Endothelial cell of umbilical vein (primary cell): Measurements from ENCODE around the gene MCOLN3. TPM values are rescaled to one million over a fixed set of nuclear protein-coding genes. Genes with fewer than 3 reads are reported as not detected.

Experiments
- BruUV-seq: library from RNA; stranded (reverse); fragments of 400-500 nt; replicated peaks from 2 replicates; lab custom pipeline; 2021; lab: Mats Ljungman, UMichigan
- CTCF ChIA-PET: fragments of 300-600, 350-600 bp; sonication (Branson Sonifier 250); formaldehyde crosslinking; loops from one replicate; lab custom pipeline; 2021; ENCODE audit warnings: antibody characterized with exemption, inconsistent platforms; lab: Charles Lee
- POLR2A ChIA-PET: fragments of 300-600, 350-600 bp; sonication (Branson Sonifier 250); formaldehyde crosslinking; loops from one replicate; lab custom pipeline; 2021; ENCODE audit warnings: antibody characterized with exemption, inconsistent platforms; lab: Charles Lee
- DNase-seq: peaks from one replicate; pipeline ENCODE4 v3.0.0-alpha.2; 2011; ENCODE audit warnings: low read depth, low spot score
- FAIRE-seq: peaks from 2 replicates; lab custom pipeline; 2011; peaks lifted over from hg19 to GRCh38; lab: Jason Lieb, UNC
- H2AFZ ChIP-seq: 2 replicates; pipeline ENCODE4 v1.6.0; 2012; ENCODE audit warnings: low read depth, low read length, control low read depth, inconsistent platforms
- H3K27ac ChIP-seq: 2 replicates; pipeline ENCODE4 v1.5.1; 2011; ENCODE audit warnings: low read depth, mild to moderate bottlenecking, control low read depth, low read length, moderate library complexity; ENCODE audit not compliant: insufficient read depth
- H3K27me3 ChIP-seq, 2 experiments: 2 replicates each; pipeline versions ENCODE4 v1.6.0 to v1.6.1; 2011; ENCODE audit warnings: low read length in 2 of 2, mixed read lengths in 1 of 2; ENCODE audit not compliant: control insufficient read depth in 2 of 2, insufficient read depth in 2 of 2
- H3K36me3 ChIP-seq, 2 experiments: 2 replicates in 1 of 2; 3 replicates in 1 of 2; pipeline ENCODE4 v1.5.1; 2011; ENCODE audit warnings: low read length in 2 of 2, mild to moderate bottlenecking in 1 of 2, moderate library complexity in 1 of 2; ENCODE audit not compliant: control insufficient read depth in 2 of 2, insufficient read depth in 2 of 2; ENCODE audit errors: extremely low read depth in 1 of 2
- H3K4me1 ChIP-seq: 3 replicates; pipeline ENCODE4 v1.5.1; 2011; ENCODE audit warnings: mild to moderate bottlenecking, low read length; ENCODE audit not compliant: control insufficient read depth, insufficient read depth; ENCODE audit errors: extremely low read depth
- H3K4me2 ChIP-seq: 2 replicates; pipeline ENCODE4 v1.6.1; 2011; ENCODE audit warnings: low read length, control low read depth, mixed read lengths; ENCODE audit not compliant: insufficient read depth
- H3K4me3 ChIP-seq, 3 experiments: fragments of 200-600 bp in 1 of 3; sonication (generic), shearing (Covaris generic) in 1 of 3; replicated peaks in 1 of 3; 2 replicates each; pipeline ENCODE4 v1.5.1; 2011 to 2016; ENCODE audit warnings: control low read depth in 3 of 3, low read length in 3 of 3, mild to moderate bottlenecking in 2 of 3, inconsistent platforms in 1 of 3, low read depth in 1 of 3, moderate library complexity in 1 of 3; ENCODE audit not compliant: insufficient read depth in 1 of 3
- H3K79me2 ChIP-seq: 2 replicates; pipeline ENCODE4 v1.6.0; 2012; ENCODE audit warnings: low read length, inconsistent platforms; ENCODE audit not compliant: control insufficient read depth, insufficient read depth
- H3K9ac ChIP-seq: replicated peaks from 2 replicates; pipeline ENCODE3; 2011; ENCODE audit warnings: low read length, control low read depth; ENCODE audit not compliant: insufficient read depth; ENCODE audit errors: extremely low read depth
- H3K9me1 ChIP-seq: replicated peaks from 3 replicates; pipeline ENCODE4 v1.6.0; 2011; ENCODE audit warnings: mild to moderate bottlenecking, low read length; ENCODE audit not compliant: control insufficient read depth, insufficient read depth; ENCODE audit errors: extremely low read depth
- H3K9me3 ChIP-seq: replicated peaks from 2 replicates; pipeline ENCODE4 v1.5.1; 2012; ENCODE audit warnings: low read length, inconsistent platforms; ENCODE audit not compliant: control insufficient read depth, insufficient read depth
- H4K20me1 ChIP-seq: replicated peaks from 2 replicates; pipeline ENCODE3; 2011; ENCODE audit warnings: mild to moderate bottlenecking, low read length; ENCODE audit not compliant: control insufficient read depth, insufficient read depth; ENCODE audit errors: extremely low read depth
- EZH2 ChIP-seq: IDR thresholded peaks from 2 replicates; pipeline ENCODE4 v1.6.1; 2012; ENCODE audit warnings: borderline replicate concordance, low read depth, mild to moderate bottlenecking, moderate library complexity, low read length, inconsistent platforms; ENCODE audit not compliant: severe bottlenecking
- FOS ChIP-seq: IDR thresholded peaks from 2 replicates; pipeline ENCODE4 v1.6.1; 2011; ENCODE audit warnings: mild to moderate bottlenecking, low read length, moderate library complexity, borderline replicate concordance; ENCODE audit not compliant: insufficient read depth
- GATA2 ChIP-seq: IDR thresholded peaks from 2 replicates; pipeline ENCODE4 v1.7.0; 2011; ENCODE audit warnings: low read depth, mild to moderate bottlenecking, moderate library complexity, mixed read lengths, low read length; ENCODE audit not compliant: insufficient read length, insufficient read depth
- JUN ChIP-seq: IDR thresholded peaks from 2 replicates; pipeline ENCODE4 v1.6.1; 2011; ENCODE audit warnings: borderline replicate concordance, low read depth; ENCODE audit not compliant: insufficient read length, insufficient read depth
- MYC ChIP-seq: IDR thresholded peaks from one replicate; pipeline ENCODE4 v1.6.1; 2011; ENCODE audit warnings: mild to moderate bottlenecking, low read depth, low read length
- POLR2A ChIP-seq: IDR thresholded peaks from 2 replicates; pipeline ENCODE4 v1.6.1; 2012; ENCODE audit warnings: low read depth, mild to moderate bottlenecking, control low read depth, low read length
- dilution Hi-C: fragments of 300-500 bp; cut with MboI; formaldehyde crosslinking; loops from one replicate; pipeline ENCODE4 v1.15.0; 2019; ENCODE audit warnings: low sequenced_read_pairs; ENCODE audit not compliant: extremely low pct_ligation_motif_present
- intact Hi-C: fragments of 100-400 bp; cut with micrococcal nuclease; formaldehyde crosslinking; loops from one replicate; pipeline ENCODE4 v1.10.0; 2022
- polyA plus RNA-seq, 4 experiments: library from polyadenylated mRNA; depleted of rRNA in 3 of 4; stranded (reverse) in 3 of 4; unstranded in 1 of 4; fragments of >200 nt; gene quantifications; 2 replicates each; pipeline versions ENCODE4 v1.2.1 to v1.2.3, GENCODE V29; 2011 to 2012; ENCODE audit warnings: missing spikeins in 1 of 4
- total RNA-seq: library from RNA; stranded (reverse); gene quantifications from 2 replicates; pipeline ENCODE4 v1.2.3, GENCODE V29; 2021
- TF ChIP-seq, protein P1 (sequence below): IDR thresholded peaks from 2 replicates; pipeline ENCODE4 v1.6.1; 2011; ENCODE audit not compliant: insufficient read depth, insufficient read length

Gene MCOLN3
- total and polyA plus RNA-seq, 2 donors (not counting 3 experiments of a cell fraction or from before 2014, with no cell fraction given): 0.06 TPM; not detected in 1

- intact Hi-C loops: no loop called here
- ChIA-PET POLR2A (no interaction called here), CTCF (interaction anchor here (1.0 to 1.8 kb wide), 2 partner anchors 15 to 27 kb away, joined by 3 to 15 read pairs; no protein-coding TSS in a partner anchor)
- Histone ChIP-seq H3K9me1 (no peaks in the 10 kb centered on the region), H3K27ac (no peak overlapping the region), H3K9me3 (no peaks in the 10 kb centered on the region), H3K4me2 (no peak overlapping the region), H3K79me2 (no peaks in the 10 kb centered on the region), H3K4me1 (no peaks in the 10 kb centered on the region), H3K27me3 (peaks cover 13 to 21% of the 10 kb centered on the region in 2 experiments), H4K20me1 (no peaks in the 10 kb centered on the region), H2AFZ (no peak overlapping the region), H3K9ac (no peak overlapping the region), H3K4me3 (no peak overlapping the region), H3K36me3 (no peaks in the 10 kb centered on the region)
- dilution Hi-C loops: no loop called here
- BruUV-seq: no TSS peak
- no peak for TF ChIP-seq MYC
- TF ChIP-seq GATA2: no peak
- no peak for TF ChIP-seq EZH2
- TF ChIP-seq, protein P1, sequence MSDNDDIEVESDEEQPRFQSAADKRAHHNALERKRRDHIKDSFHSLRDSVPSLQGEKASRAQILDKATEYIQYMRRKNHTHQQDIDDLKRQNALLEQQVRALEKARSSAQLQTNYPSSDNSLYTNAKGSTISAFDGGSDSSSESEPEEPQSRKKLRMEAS: no peak
- TF ChIP-seq POLR2A: no peak
- DNase-seq: no peak
- FAIRE-seq: no peak
Observed at GRCh38 chr1:84971957-84972356, 76.3 kb downstream of the MCOLN3 start.

GRCh38 chr1:84969489-84970250 is 78.6 kb downstream of the MCOLN3 start:
- H3K9me1 ChIP-seq: no peaks in the 10 kb centered on the region
- no peaks in the 10 kb centered on the region for H3K9me3 ChIP-seq
- no peak overlapping the region for H2AFZ ChIP-seq
- no peak overlapping the region for H3K27ac ChIP-seq
- dilution Hi-C loops (no loop called here), intact Hi-C loops (no loop called here)
- BruUV-seq: no TSS peak
- no peaks in the 10 kb centered on the region for H3K4me1 ChIP-seq
- no peaks in the 10 kb centered on the region for H4K20me1 ChIP-seq
- ChIA-PET POLR2A (no interaction called here), CTCF (no interaction called here)
- H3K79me2 ChIP-seq: no peaks in the 10 kb centered on the region
- no peak for DNase-seq
- no peak overlapping the region for H3K4me3 ChIP-seq
- no peak for FAIRE-seq
- peaks cover 10 to 28% of the 10 kb centered on the region in 2 experiments for H3K27me3 ChIP-seq
- no peak overlapping the region for H3K9ac ChIP-seq
- H3K36me3 ChIP-seq: no peaks in the 10 kb centered on the region
- H3K4me2 ChIP-seq: no peak overlapping the region
- no peak for TF ChIP-seq EZH2
- TF ChIP-seq FOS: no peak
- no peak for TF ChIP-seq GATA2
- TF ChIP-seq JUN: no peak
